ENCODE measurements around the gene TBX21.
"Not testable (repeated sequence)": the region's sequence is repeated elsewhere in the genome, so short reads cannot be mapped to it uniquely, and the experiment has no call there.

Gene TBX21

DNA sequence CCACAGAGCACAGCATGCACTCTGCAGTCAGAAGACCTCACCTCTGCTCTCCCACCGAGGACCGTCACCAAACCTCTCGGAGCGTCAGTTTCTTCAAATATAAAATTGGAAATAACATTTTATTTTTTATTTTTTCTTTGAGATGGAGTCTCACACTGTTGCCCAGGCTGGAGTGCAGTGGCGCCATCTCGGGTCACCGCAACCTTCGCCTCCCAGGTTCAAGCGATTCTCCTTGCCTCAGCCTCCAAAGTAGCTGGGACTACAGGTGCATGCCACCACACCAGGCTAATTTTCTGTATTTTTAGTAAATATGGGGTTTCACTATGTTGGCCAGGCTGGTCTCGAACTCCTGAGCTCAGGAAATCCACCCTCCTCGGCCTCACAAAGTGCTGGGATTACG lies 6.9 kb downstream of the TBX21 start:
- not testable (repeated sequence) for ATAC-seq

DNA sequence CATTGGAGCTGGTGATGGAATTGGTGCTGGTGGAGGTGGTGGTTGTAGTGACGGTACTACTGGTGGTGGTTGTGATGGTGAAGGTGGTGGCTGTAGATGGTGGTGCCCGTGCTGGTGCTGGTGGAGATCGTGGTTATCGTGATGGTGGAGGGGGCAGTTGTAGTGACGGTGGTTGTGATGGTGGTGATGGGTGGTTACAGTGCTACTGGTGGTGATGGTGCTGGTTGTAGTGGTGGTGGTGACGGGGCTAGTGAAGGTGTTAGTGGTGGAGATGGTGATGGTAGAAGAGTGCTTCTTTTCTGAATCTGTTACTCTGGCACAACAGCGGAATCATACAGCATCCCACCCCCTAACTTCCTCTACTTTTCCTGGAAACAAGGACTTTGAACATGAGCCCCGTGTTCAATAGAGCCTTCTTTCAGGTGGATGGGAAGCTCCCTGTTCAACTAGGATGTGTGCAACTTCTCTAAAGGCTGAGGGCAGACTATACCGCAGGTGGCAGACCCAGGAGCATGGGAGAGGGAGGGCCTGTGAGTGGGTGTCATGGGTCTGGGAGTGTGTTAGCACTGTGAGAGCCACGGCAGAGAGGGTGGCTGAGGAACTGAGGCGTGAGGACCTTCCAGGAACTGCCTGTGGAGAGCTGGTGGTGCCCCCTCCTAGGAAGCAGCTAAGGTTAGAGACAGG lies 8.2 kb downstream of the TBX21 start:
- TF ChIP-seq CSDC2 (CRISPR knock-in tag; IDR thresholded peaks at IDR 0.05) (no peak), GLIS3 (CRISPR knock-in tag; IDR thresholded peaks at IDR 0.05) (no peak), ARNTL (CRISPR knock-in tag; IDR thresholded peaks at IDR 0.05; ENCODE audit: borderline replicate concordance, low read depth) (no peak), ESRRG (CRISPR knock-in tag; IDR thresholded peaks at IDR 0.05) (no peak), ZFP30 (CRISPR knock-in tag; IDR thresholded peaks at IDR 0.05) (no peak), ISL1 (CRISPR knock-in tag; IDR thresholded peaks at IDR 0.05) (no peak), ZFP3 (CRISPR knock-in tag; IDR thresholded peaks at IDR 0.05) (no peak), BACH2 (CRISPR knock-in tag; IDR thresholded peaks at IDR 0.05; ENCODE audit: borderline replicate concordance) (no peak), TCF4 (CRISPR knock-in tag; IDR thresholded peaks at IDR 0.05; ENCODE audit: borderline replicate concordance) (no peak), ZNF8 (CRISPR knock-in tag; IDR thresholded peaks at IDR 0.05) (no peak), SNAI2 (CRISPR knock-in tag; IDR thresholded peaks at IDR 0.05) (no peak), PPARA (CRISPR knock-in tag; IDR thresholded peaks at IDR 0.05; ENCODE audit: borderline replicate concordance) (no peak), TOX (CRISPR knock-in tag; IDR thresholded peaks at IDR 0.05; ENCODE audit: borderline replicate concordance) (no peak), RARB (CRISPR knock-in tag; IDR thresholded peaks at IDR 0.05) (no peak), OSR1 (CRISPR knock-in tag; IDR thresholded peaks at IDR 0.05) (no peak)
- TF ChIP-seq, protein P1, sequence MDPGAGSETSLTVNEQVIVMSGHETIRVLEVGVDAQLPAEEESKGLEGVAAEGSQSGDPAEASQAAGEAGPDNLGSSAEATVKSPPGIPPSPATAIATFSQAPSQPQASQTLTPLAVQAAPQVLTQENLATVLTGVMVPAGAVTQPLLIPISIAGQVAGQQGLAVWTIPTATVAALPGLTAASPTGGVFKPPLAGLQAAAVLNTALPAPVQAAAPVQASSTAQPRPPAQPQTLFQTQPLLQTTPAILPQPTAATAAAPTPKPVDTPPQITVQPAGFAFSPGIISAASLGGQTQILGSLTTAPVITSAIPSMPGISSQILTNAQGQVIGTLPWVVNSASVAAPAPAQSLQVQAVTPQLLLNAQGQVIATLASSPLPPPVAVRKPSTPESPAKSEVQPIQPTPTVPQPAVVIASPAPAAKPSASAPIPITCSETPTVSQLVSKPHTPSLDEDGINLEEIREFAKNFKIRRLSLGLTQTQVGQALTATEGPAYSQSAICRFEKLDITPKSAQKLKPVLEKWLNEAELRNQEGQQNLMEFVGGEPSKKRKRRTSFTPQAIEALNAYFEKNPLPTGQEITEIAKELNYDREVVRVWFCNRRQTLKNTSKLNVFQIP (CRISPR knock-in tag; IDR thresholded peaks at IDR 0.05; ENCODE audit: borderline replicate concordance, low read depth): no peak
- TF ChIP-seq, protein P2, sequence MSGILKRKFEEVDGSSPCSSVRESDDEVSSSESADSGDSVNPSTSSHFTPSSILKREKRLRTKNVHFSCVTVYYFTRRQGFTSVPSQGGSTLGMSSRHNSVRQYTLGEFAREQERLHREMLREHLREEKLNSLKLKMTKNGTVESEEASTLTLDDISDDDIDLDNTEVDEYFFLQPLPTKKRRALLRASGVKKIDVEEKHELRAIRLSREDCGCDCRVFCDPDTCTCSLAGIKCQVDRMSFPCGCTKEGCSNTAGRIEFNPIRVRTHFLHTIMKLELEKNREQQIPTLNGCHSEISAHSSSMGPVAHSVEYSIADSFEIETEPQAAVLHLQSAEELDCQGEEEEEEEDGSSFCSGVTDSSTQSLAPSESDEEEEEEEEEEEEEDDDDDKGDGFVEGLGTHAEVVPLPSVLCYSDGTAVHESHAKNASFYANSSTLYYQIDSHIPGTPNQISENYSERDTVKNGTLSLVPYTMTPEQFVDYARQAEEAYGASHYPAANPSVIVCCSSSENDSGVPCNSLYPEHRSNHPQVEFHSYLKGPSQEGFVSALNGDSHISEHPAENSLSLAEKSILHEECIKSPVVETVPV (CRISPR knock-in tag; IDR thresholded peaks at IDR 0.05): no peak
- TF ChIP-seq, protein P3, sequence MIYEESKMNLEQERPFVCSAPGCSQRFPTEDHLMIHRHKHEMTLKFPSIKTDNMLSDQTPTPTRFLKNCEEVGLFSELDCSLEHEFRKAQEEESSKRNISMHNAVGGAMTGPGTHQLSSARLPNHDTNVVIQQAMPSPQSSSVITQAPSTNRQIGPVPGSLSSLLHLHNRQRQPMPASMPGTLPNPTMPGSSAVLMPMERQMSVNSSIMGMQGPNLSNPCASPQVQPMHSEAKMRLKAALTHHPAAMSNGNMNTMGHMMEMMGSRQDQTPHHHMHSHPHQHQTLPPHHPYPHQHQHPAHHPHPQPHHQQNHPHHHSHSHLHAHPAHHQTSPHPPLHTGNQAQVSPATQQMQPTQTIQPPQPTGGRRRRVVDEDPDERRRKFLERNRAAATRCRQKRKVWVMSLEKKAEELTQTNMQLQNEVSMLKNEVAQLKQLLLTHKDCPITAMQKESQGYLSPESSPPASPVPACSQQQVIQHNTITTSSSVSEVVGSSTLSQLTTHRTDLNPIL (CRISPR knock-in tag; IDR thresholded peaks at IDR 0.05; ENCODE audit: low read depth): no peak
- ATAC-seq: no peak

DNA sequence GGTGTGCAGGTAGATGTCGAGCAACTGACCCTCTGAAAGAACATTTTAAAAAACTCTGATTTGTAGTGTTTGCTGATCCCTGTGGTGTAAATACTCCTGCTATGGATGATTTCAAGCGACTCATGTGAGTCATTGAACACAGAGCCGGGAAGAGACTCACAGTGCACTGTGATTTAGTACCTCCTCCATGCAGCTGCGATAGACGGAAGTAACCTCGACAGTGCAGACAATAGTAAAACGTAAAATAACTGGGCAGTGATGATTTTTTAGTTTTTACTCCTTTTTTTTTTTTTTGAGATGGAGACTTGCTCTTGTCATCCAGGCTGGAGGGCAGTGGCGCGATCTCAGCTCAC lies 8.7 kb downstream of the TBX21 start:
- TF ChIP-seq ESRRG (CRISPR knock-in tag; IDR thresholded peaks at IDR 0.05): no peak
- no peak for TF ChIP-seq SNAI2 (CRISPR knock-in tag; IDR thresholded peaks at IDR 0.05)
- TF ChIP-seq GLIS3 (CRISPR knock-in tag; IDR thresholded peaks at IDR 0.05): no peak
- TF ChIP-seq ZNF70 (CRISPR knock-in tag; IDR thresholded peaks at IDR 0.05): no peak
- TF ChIP-seq ISL1 (CRISPR knock-in tag; IDR thresholded peaks at IDR 0.05): no peak
- no peak for TF ChIP-seq ZNF8 (CRISPR knock-in tag; IDR thresholded peaks at IDR 0.05)
- no peak for TF ChIP-seq BACH2 (CRISPR knock-in tag; IDR thresholded peaks at IDR 0.05; ENCODE audit: borderline replicate concordance)
- no peak for TF ChIP-seq ZC3H10 (CRISPR knock-in tag; IDR thresholded peaks at IDR 0.05)
- no peak for ATAC-seq

DNA sequence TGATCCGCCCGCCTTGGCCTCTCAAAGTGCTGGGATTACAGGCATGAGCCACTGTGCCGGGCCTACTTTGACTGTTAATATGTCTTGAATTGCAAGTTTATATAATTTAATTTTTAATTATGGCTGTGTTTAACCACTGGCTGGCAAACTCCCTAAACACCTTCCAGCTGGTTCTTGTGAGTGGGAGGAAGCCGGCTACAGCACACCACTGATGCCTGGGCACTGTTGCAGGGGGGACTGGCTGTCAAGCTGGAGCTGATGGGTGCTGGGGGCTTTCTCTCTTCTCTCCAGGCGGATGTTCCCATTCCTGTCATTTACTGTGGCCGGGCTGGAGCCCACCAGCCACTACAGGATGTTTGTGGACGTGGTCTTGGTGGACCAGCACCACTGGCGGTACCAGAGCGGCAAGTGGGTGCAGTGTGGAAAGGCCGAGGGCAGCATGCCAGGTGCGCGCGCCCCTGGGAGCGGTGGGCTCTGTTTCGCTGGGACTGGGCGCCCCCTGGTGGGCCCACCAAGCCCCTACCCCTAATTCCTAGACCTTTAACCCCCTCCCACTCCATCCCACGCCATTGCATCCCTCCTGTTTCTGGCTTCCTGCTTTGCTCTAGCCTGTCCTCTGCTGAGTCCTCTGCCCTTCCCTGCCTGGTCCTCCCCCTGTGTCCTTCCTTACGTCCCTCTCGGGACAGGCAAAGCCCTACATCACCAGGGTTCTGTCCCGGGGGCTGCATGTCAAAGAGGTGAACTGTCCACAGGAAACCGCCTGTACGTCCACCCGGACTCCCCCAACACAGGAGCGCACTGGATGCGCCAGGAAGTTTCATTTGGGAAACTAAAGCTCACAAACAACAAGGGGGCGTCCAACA lies 9.5 kb downstream of the TBX21 start:
- TF ChIP-seq ZFP30 (CRISPR knock-in tag; IDR thresholded peaks at IDR 0.05) (no peak), ZNF565 (CRISPR knock-in tag; conservative IDR thresholded peaks at IDR 0.05; ENCODE audit: low read depth) (no peak), ZC3H10 (CRISPR knock-in tag; IDR thresholded peaks at IDR 0.05) (no peak)
- TF ChIP-seq, protein P1 (CRISPR knock-in tag; IDR thresholded peaks at IDR 0.05; ENCODE audit: borderline replicate concordance, low read depth): no peak
- ATAC-seq: peak; percentile 62

All from SK-N-SH treated with all-trans-retinoic acid at 6 μM for 48 hours (cell line).